Islet of Langerhans (tissue), 1 donor: Measurements from ENCODE around the gene ZNF536.

Source experiments
- FAIRE-seq: peaks from one replicate; lab custom pipeline; 2011; peaks lifted over from hg19 to GRCh38; lab: Jason Lieb, UNC

ZNF536 gene

GRCh38 chr19:30530751-30531150 lies 158.6 kb downstream of the ZNF536 start:
- no peak for FAIRE-seq

- FAIRE-seq: no peak
Measured at GRCh38 chr19:30535011-30535410, 162.8 kb downstream of the ZNF536 start.

GRCh38 chr19:30536975-30537374 lies 164.8 kb downstream of the ZNF536 start:
- no peak for FAIRE-seq

- FAIRE-seq: no peak
Measured at GRCh38 chr19:30539315-30539714, 167.1 kb downstream of the ZNF536 start.

- FAIRE-seq: no peak
Measured at GRCh38 chr19:30539981-30540380, 167.8 kb downstream of the ZNF536 start.

- no peak for FAIRE-seq
Measured at GRCh38 chr19:30540761-30541160, 168.6 kb downstream of the ZNF536 start.

GRCh38 chr19:30541575-30541974 lies 169.4 kb downstream of the ZNF536 start:
- FAIRE-seq: no peak

GRCh38 chr19:30543243-30543945 lies 171.2 kb downstream of the ZNF536 start:
- FAIRE-seq: no peak

GRCh38 chr19:30545752-30546151 lies 173.6 kb downstream of the ZNF536 start:
- FAIRE-seq: no peak

GRCh38 chr19:30546332-30546731 lies 174.1 kb downstream of the ZNF536 start:
- FAIRE-seq: no peak

- no peak for FAIRE-seq
Measured at GRCh38 chr19:30547246-30547645, 175.1 kb downstream of the ZNF536 start.

GRCh38 chr19:30549151-30549550 lies 177.0 kb downstream of the ZNF536 start:
- no peak for FAIRE-seq

- no peak for FAIRE-seq
Measured at GRCh38 chr19:30551271-30551670, 179.1 kb downstream of the ZNF536 start.

- no peak for FAIRE-seq
Measured at GRCh38 chr19:30552593-30552992, 180.4 kb downstream of the ZNF536 start.

- FAIRE-seq: no peak
Measured at GRCh38 chr19:30555075-30555790, 183.0 kb downstream of the ZNF536 start.

- no peak for FAIRE-seq
Measured at GRCh38 chr19:30555791-30556110, 183.6 kb downstream of the ZNF536 start.

GRCh38 chr19:30556230-30556711 lies 184.1 kb downstream of the ZNF536 start:
- FAIRE-seq: no peak

- no peak for FAIRE-seq
Measured at GRCh38 chr19:30557212-30557611, 185.0 kb downstream of the ZNF536 start.

- no peak for FAIRE-seq
Measured at GRCh38 chr19:30557927-30558557, 185.9 kb downstream of the ZNF536 start.

- no peak for FAIRE-seq
Measured at GRCh38 chr19:30558793-30559192, 186.6 kb downstream of the ZNF536 start.

- FAIRE-seq: no peak
Measured at GRCh38 chr19:30559446-30559845, 187.3 kb downstream of the ZNF536 start.

- no peak for FAIRE-seq
Measured at GRCh38 chr19:30562981-30563380, 190.8 kb downstream of the ZNF536 start.

GRCh38 chr19:30563691-30564090 lies 191.5 kb downstream of the ZNF536 start:
- FAIRE-seq: no peak
